K562 (cell line): ENCODE data around the gene TMEM150C. TPM values are rescaled to one million over a fixed set of nuclear protein-coding genes. Genes with fewer than 3 reads are reported as not detected.

ENCODE experiments used
- ATAC-seq: fragments of 200-7000 bp; cut with Tn5 transposase; 3 replicates; pipeline ENCODE4 v1.9.1; 2020; ENCODE audit warnings: moderate library complexity
- BruUV-seq: library from RNA; stranded (reverse); fragments of 400-500 nt; replicated peaks from 2 replicates; lab custom pipeline; 2021; lab: Mats Ljungman, UMichigan
- CTCF ChIA-PET: fragments of 300-600 bp; formaldehyde crosslinking; extraction: SDS; loops from one replicate; lab custom pipeline; 2021; ENCODE audit warnings: low intra/inter-chr PET ratio; lab: Yijun Ruan, JAX
- POLR2A ChIA-PET: fragments of 300-600, 350-650 bp; sonication (Branson Sonifier 250); formaldehyde crosslinking; extraction: SDS; loops from one replicate; lab custom pipeline; 2021; ENCODE audit warnings: antibody characterized with exemption, inconsistent platforms; lab: Yijun Ruan, JAX
- DNase-seq, 4 experiments: peaks; one replicate each; pipeline versions ENCODE4 v3.0.0 to v3.0.0-alpha.2; 2011 to 2018; ENCODE audit warnings: low spot score in 3 of 4, mixed read lengths in 3 of 4; ENCODE audit errors: extremely low read depth in 1 of 4
- FAIRE-seq: peaks from 2 replicates; lab custom pipeline; 2011; peaks lifted over from hg19 to GRCh38; lab: Jason Lieb, UNC
- H2AFZ ChIP-seq: 2 replicates; pipeline ENCODE4 v1.6.0; 2011; ENCODE audit warnings: low read depth, low read length, control low read depth, inconsistent platforms
- H3K27ac ChIP-seq: fragments of 200-600 bp; 3 replicates; pipeline ENCODE4 v1.8.0; 2011; ENCODE audit warnings: low read depth, mild to moderate bottlenecking, control low read depth, inconsistent platforms, low read length, moderate library complexity, mixed read lengths; ENCODE audit errors: extremely low read depth
- H3K27me3 ChIP-seq, 2 experiments: fragments of 300-600 bp in 1 of 2; 2 replicates in 1 of 2; 3 replicates in 1 of 2; pipeline versions ENCODE4 v1.6.0 to v1.8.0; 2011; ENCODE audit warnings: inconsistent platforms in 2 of 2, low read length in 2 of 2, mild to moderate bottlenecking in 1 of 2, mixed read lengths in 1 of 2, moderate library complexity in 1 of 2; ENCODE audit not compliant: control insufficient read depth in 2 of 2, insufficient read depth in 2 of 2
- H3K36me3 ChIP-seq: fragments of 300-600 bp; 3 replicates; pipeline ENCODE4 v1.8.0; 2011; ENCODE audit warnings: mild to moderate bottlenecking, low read length, inconsistent platforms; ENCODE audit not compliant: control insufficient read depth, insufficient read depth
- H3K4me1 ChIP-seq, 2 experiments: fragments of 200-600 bp in 1 of 2; replicated peaks in 1 of 2; 2 replicates in 1 of 2; 3 replicates in 1 of 2; pipeline versions ENCODE4 v1.5.1 to v1.8.0; 2011; ENCODE audit warnings: inconsistent platforms in 2 of 2, low read length in 2 of 2, mild to moderate bottlenecking in 1 of 2, mixed read lengths in 1 of 2, moderate library complexity in 1 of 2; ENCODE audit not compliant: control insufficient read depth in 2 of 2, insufficient read depth in 2 of 2
- H3K4me2 ChIP-seq: 2 replicates; pipeline ENCODE4 v1.6.1; 2011; ENCODE audit warnings: low read length, control low read depth, inconsistent platforms, mixed read lengths; ENCODE audit not compliant: insufficient read depth
- H3K4me3 ChIP-seq: fragments of 200-600 bp; sonication (generic), shearing (Covaris generic); 2 replicates; pipeline ENCODE4 v1.5.1; 2016; ENCODE audit warnings: control low read depth, inconsistent platforms
- H3K79me2 ChIP-seq: fragments of 200-600 bp; 3 replicates; pipeline ENCODE4 v1.8.0; 2011; ENCODE audit warnings: low read length, inconsistent platforms; ENCODE audit not compliant: control insufficient read depth, insufficient read depth
- H3K9ac ChIP-seq, 2 experiments: 2 replicates each; pipeline versions ENCODE4 v1.6.0 to v1.6.1; 2011; ENCODE audit warnings: low read depth in 2 of 2, low read length in 2 of 2, control low read depth in 1 of 2, inconsistent platforms in 1 of 2, mild to moderate bottlenecking in 1 of 2, mixed read lengths in 1 of 2; ENCODE audit not compliant: insufficient read depth in 1 of 2
- H3K9me1 ChIP-seq: one replicate; pipeline ENCODE4 v1.6.0; 2011; ENCODE audit warnings: inconsistent platforms, mild to moderate bottlenecking, low read length, moderate library complexity; ENCODE audit not compliant: control insufficient read depth, insufficient read depth
- H3K9me3 ChIP-seq: replicated peaks from 2 replicates; pipeline ENCODE4 v1.5.1; 2011; ENCODE audit warnings: low read depth, low read length, inconsistent platforms; ENCODE audit not compliant: control insufficient read depth, insufficient read depth
- H4K20me1 ChIP-seq: replicated peaks from 2 replicates; pipeline ENCODE4 v1.6.1; 2011; ENCODE audit warnings: low read length, inconsistent platforms, mixed read lengths; ENCODE audit not compliant: control insufficient read depth, insufficient read depth
- CGGBP1 ChIP-seq: fragments of 250-450 bp; sonication (Bioruptor Pico); IDR thresholded peaks from 2 replicates; pipeline ENCODE4 v1.9.0; 2021; ENCODE audit warnings: mild to moderate bottlenecking
- E2F4 ChIP-seq: sonication (generic); formaldehyde crosslinking; IDR thresholded peaks from 2 replicates; pipeline ENCODE4 v1.8.0; 2022; ENCODE audit warnings: mild to moderate bottlenecking, low read depth, missing genetic modification reagents
- FOSL1 ChIP-seq: fragments of 200-800 bp; sonication (Bioruptor generic); conservative IDR thresholded peaks from 2 replicates; pipeline ENCODE4 v1.6.1; 2016; ENCODE audit warnings: missing genetic modification characterization, missing compliant biosample characterization
- MAFG ChIP-seq: fragments of 450-650 bp; conservative IDR thresholded peaks from 2 replicates; pipeline ENCODE4 v1.6.1; 2016; ENCODE audit warnings: missing genetic modification characterization, missing compliant biosample characterization
- MYBL2 ChIP-seq, 2 experiments: fragments of 450-650 bp in 1 of 2; sonication (generic) in 1 of 2; formaldehyde crosslinking in 1 of 2; IDR thresholded peaks; 2 replicates each; pipeline versions ENCODE4 v1.6.1 to v1.8.1; 2017 to 2022; ENCODE audit warnings: borderline replicate concordance in 1 of 2, inconsistent platforms in 1 of 2, low read depth in 1 of 2, mild to moderate bottlenecking in 1 of 2, missing genetic modification reagents in 1 of 2, moderate library complexity in 1 of 2
- POLR2AphosphoS2 ChIP-seq: IDR thresholded peaks from 2 replicates; pipeline ENCODE4 v1.6.1; 2012; ENCODE audit warnings: low read length, improper control_type of control experiment
- ZBTB5 ChIP-seq: fragments of 450-650 bp; IDR thresholded peaks from 2 replicates; pipeline ENCODE4 v1.6.1; 2017; ENCODE audit warnings: antibody characterized with exemption
- ZNF280A ChIP-seq: fragments of 450-650 bp; IDR thresholded peaks from 2 replicates; pipeline ENCODE4 v1.6.1; 2018; ENCODE audit warnings: mild to moderate bottlenecking, low read depth; ENCODE audit not compliant: partially characterized antibody
- ZNF436 ChIP-seq: fragments of 250-450, 450-650 bp; sonication (Bioruptor Pico); formaldehyde crosslinking; IDR thresholded peaks from 2 replicates; pipeline ENCODE4 v1.7.0; 2020; ENCODE audit warnings: mild to moderate bottlenecking
- ZNF551 ChIP-seq: fragments of 250-450 bp; sonication (Bioruptor Pico); IDR thresholded peaks from 2 replicates; pipeline ENCODE4 v1.5.0; 2021; ENCODE audit warnings: mild to moderate bottlenecking, moderate library complexity
- ZNF655 ChIP-seq: fragments of 250-450 bp; sonication (Bioruptor Pico); IDR thresholded peaks from 2 replicates; pipeline ENCODE4 v1.5.0; 2021
- WGBS: fragments of 100-300 bp; shearing (Covaris generic); methylation state at CpG from one replicate; pipeline ENCODE4 v1.1.6; 2016; ENCODE audit warnings: low coverage, mixed read lengths; ENCODE audit not compliant: insufficient coverage; ENCODE audit errors: missing lambda C conversion rate; 5-methylcytosine and 5-hydroxymethylcytosine counted together
- in situ Hi-C: fragments of 300-500 bp; cut with MboI; formaldehyde crosslinking; loops from 4 replicates; pipeline ENCODE4 v1.15.0; 2018; ENCODE audit warnings: inconsistent platforms, mixed read lengths
- intact Hi-C: fragments of 100-400 bp; cut with micrococcal nuclease; formaldehyde crosslinking; loops from 2 replicates; pipeline ENCODE4 v1.14.2; 2022
- polyA plus RNA-seq, 8 experiments: library from polyadenylated mRNA; depleted of rRNA in 4 of 8; stranded (reverse) in 5 of 8; unstranded in 3 of 8; fragments of >200 nt; fragmentation: Nextera tagmentation in 2 of 8; fragmentation: Illumina TruSeq in 1 of 8; extraction: Ambion mirVana in 2 of 8; extraction: Trizol in 1 of 8; gene quantifications; 2 replicates each; pipeline versions ENCODE4 v1.2.1 to v1.2.3, GENCODE V29; 2011 to 2014; ENCODE audit warnings: inconsistent platforms in 1 of 8, missing spikeins in 1 of 8
- total RNA-seq, 7 experiments: library from RNA; depleted of rRNA in 6 of 7; stranded (reverse); fragments of >200 nt in 6 of 7; fragmentation: Illumina TruSeq in 2 of 7; extraction: Trizol in 2 of 7; gene quantifications; 2 replicates each; pipeline versions ENCODE4 v1.2.1 to v1.2.3, GENCODE V29; 2011 to 2021; ENCODE audit warnings: low replicate concordance in 1 of 7
- TF ChIP-seq, protein P1 (sequence below): fragments of 200-400 bp; formaldehyde crosslinking; IDR thresholded peaks from 2 replicates; pipeline ENCODE4 v1.6.1; 2017; ENCODE audit warnings: mild to moderate bottlenecking, low read depth, low read length, moderate library complexity

The TMEM150C gene
- total and polyA plus RNA-seq, 9 of the 15 experiments (the other 6 are each of a cell fraction or from before 2014, with no cell fraction given) = 0.07 TPM; not detected in 8

DNA sequence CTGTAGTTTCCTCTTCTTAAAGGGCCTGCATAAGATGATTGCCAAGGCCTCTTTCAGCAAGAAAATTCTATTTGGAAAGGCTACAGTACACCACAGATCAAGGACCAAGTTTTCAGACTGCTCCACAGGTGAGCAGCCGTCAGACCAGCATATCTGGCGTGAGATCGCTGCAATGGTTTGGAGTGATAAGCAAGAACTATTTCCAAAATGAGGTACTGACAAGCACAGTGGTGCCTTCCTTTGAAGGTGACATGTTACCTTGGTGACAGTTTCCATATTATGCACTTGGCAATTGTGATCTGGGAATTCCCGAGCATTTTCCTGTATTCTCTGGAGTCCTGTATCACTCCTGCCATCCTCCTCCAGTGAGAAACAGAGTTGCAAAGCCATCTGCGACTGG lies 7.3 kb upstream of the TMEM150C start:
- H3K4me2 ChIP-seq = no peak overlapping the region
- H3K9me3 ChIP-seq = no peaks in the 10 kb centered on the region
- H3K79me2 ChIP-seq = no peaks in the 10 kb centered on the region
- 0% methylated on average over 5 of the region's 5 CpGs for WGBS
- no peak overlapping the region for H3K27ac ChIP-seq
- intact Hi-C loops (no loop called here), in situ Hi-C loops (no loop called here)
- H3K9me1 ChIP-seq = no peaks in the 10 kb centered on the region
- FAIRE-seq (no peak), DNase-seq (no peak), ATAC-seq (no peak)
- POLR2A ChIA-PET = no interaction called here
- H3K9ac ChIP-seq = no peak overlapping the region
- no peak overlapping the region for H3K4me3 ChIP-seq
- CTCF ChIA-PET = no interaction called here
- H3K4me1 ChIP-seq = no peaks in the 10 kb centered on the region
- BruUV-seq = no TSS peak
- peaks cover 7 to 15% of the 10 kb centered on the region in 2 experiments for H3K27me3 ChIP-seq
- H2AFZ ChIP-seq = no peak overlapping the region
- TF ChIP-seq ZBTB5 (no peak), MAFG (no peak), ZNF551 (CRISPR knock-in tag) (no peak), CGGBP1 (no peak), E2F4 (CRISPR knock-in tag) (no peak), ZNF280A (no peak), ZNF436 (CRISPR knock-in tag) (no peak), POLR2AphosphoS2 (no peak), MYBL2 (IDR thresholded peaks at IDR 0.05; ENCODE audit: low read depth) (no peak), MYBL2 (CRISPR knock-in tag; IDR thresholded peaks at IDR 0.05; ENCODE audit: borderline replicate concordance) (no peak), ZNF655 (CRISPR knock-in tag) (no peak), FOSL1 (tag) (no peak)
- TF ChIP-seq, protein P1, sequence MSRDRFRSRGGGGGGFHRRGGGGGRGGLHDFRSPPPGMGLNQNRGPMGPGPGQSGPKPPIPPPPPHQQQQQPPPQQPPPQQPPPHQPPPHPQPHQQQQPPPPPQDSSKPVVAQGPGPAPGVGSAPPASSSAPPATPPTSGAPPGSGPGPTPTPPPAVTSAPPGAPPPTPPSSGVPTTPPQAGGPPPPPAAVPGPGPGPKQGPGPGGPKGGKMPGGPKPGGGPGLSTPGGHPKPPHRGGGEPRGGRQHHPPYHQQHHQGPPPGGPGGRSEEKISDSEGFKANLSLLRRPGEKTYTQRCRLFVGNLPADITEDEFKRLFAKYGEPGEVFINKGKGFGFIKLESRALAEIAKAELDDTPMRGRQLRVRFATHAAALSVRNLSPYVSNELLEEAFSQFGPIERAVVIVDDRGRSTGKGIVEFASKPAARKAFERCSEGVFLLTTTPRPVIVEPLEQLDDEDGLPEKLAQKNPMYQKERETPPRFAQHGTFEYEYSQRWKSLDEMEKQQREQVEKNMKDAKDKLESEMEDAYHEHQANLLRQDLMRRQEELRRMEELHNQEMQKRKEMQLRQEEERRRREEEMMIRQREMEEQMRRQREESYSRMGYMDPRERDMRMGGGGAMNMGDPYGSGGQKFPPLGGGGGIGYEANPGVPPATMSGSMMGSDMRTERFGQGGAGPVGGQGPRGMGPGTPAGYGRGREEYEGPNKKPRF = no peak
- H3K36me3 ChIP-seq = no peaks in the 10 kb centered on the region
- no peaks in the 10 kb centered on the region for H4K20me1 ChIP-seq
